Measurements from ENCODE around the gene GATA3. TPM values are rescaled to one million over a fixed set of nuclear protein-coding genes. Genes with fewer than 3 reads are reported as not detected.

GATA3 gene
- total and polyA plus RNA-seq, 2 experiments from 2014 or later, result 0.23 TPM; not detected in 1

GRCh38 chr10:8072211-8072610 lies 17.7 kb downstream of the GATA3 start:
- no peak overlapping the region for H3K4me2 ChIP-seq
- peaks cover 2% of the 10 kb centered on the region for H3K27me3 Mint-ChIP-seq (ENCODE audit: insufficient read depth, low read depth, poor library complexity)

More at GRCh38 chr10:8072211-8072610, 17.7 kb downstream of the GATA3 start:
- Mint-ChIP-seq H3K27ac (no peak overlapping the region), H3K4me3 (no peak overlapping the region), H3K36me3 (ENCODE audit: low read depth) (no peaks in the 10 kb centered on the region), H3K9me3 (no peaks in the 10 kb centered on the region), H3K4me1 (peaks cover 15% of the 10 kb centered on the region)
- no peaks in the 10 kb centered on the region for H3F3A ChIP-seq (replicated peaks; ENCODE audit: low read depth)
- H4K20me1 ChIP-seq (replicated peaks; ENCODE audit: insufficient read depth), result no peaks in the 10 kb centered on the region
- 0 out of 2 replicates have a peak, but pooled peaks cover 1% of the 10 kb centered on the region for H3K27me3 ChIP-seq (ENCODE audit: insufficient read depth)
- no peaks in the 10 kb centered on the region for H3K36me3 ChIP-seq (ENCODE audit: insufficient read depth)
- peaks cover 15% of the 10 kb centered on the region for H3K4me1 ChIP-seq (ENCODE audit: insufficient read depth)
- no peak overlapping the region for H3K27ac ChIP-seq (ENCODE audit: low read depth)
- no peak overlapping the region for H3K4me3 ChIP-seq
- no peaks in the 10 kb centered on the region for H3K79me2 ChIP-seq (replicated peaks; ENCODE audit: insufficient read depth)
- no peak overlapping the region; the same call in 1 of the 2 replicates for H2AFZ ChIP-seq
- ATAC-seq (no peak), DNase-seq (ENCODE audit: low spot score) (no peak)
- TF ChIP-seq CTCF (conservative IDR thresholded peaks at IDR 0.05; ENCODE audit: low read depth in 2 of 2), result no peak
- TF ChIP-seq CREB1 (CRISPR knock-in tag; IDR thresholded peaks at IDR 0.05; ENCODE audit: low read depth), result no peak
- no peak for TF ChIP-seq ZNF114 (CRISPR knock-in tag; IDR thresholded peaks at IDR 0.05)
- no peak for TF ChIP-seq POLR2AphosphoS5 (IDR thresholded peaks at IDR 0.05; ENCODE audit: low read depth)
- no peak for TF ChIP-seq EZH2 (IDR thresholded peaks at IDR 0.05; ENCODE audit: low read depth, unreplicated experiment)
- TF ChIP-seq NANOG (IDR thresholded peaks at IDR 0.05; ENCODE audit: borderline replicate concordance), result no peak
- TF ChIP-seq ZNF331 (CRISPR knock-in tag; IDR thresholded peaks at IDR 0.05; ENCODE audit: low read depth), result no peak
- TF ChIP-seq EZH2phosphoT487 (IDR thresholded peaks at IDR 0.05; ENCODE audit: unreplicated experiment), result no peak
- no peak for TF ChIP-seq ZNF462 (CRISPR knock-in tag; IDR thresholded peaks at IDR 0.05)
- no peak for TF ChIP-seq REST (IDR thresholded peaks at IDR 0.05; ENCODE audit: unreplicated experiment)
- TF ChIP-seq STAT1 (IDR thresholded peaks at IDR 0.05; ENCODE audit: unreplicated experiment), result no peak
- no peak for TF ChIP-seq ETS1 (IDR thresholded peaks at IDR 0.05)
- no peak for TF ChIP-seq JUNB (IDR thresholded peaks at IDR 0.05; ENCODE audit: unreplicated experiment)
- H3K9me2 ChIP-seq (ENCODE audit: insufficient read depth), result 0 out of 2 replicates have a peak, but pooled peaks cover 4% of the 10 kb centered on the region

Data from GM23338 (cell line).